ENCODE results near the gene STXBP1. TPM values are rescaled to one million over a fixed set of nuclear protein-coding genes. Genes with fewer than 3 reads are reported as not detected.

STXBP1 gene
- 10 to 100 TPM; 32.2 to 47.6 TPM for total RNA-seq

GRCh38 chr9:127611899-127612790 is at the start of gene STXBP1:
Gene STXBP1, plus strand, starts transcription at chr9:127612277. Its CDS starts 127 bp downstream, at chr9:127612404.
- under 1% methylated on average over 35 of the region's 102 CpGs for WGBS
- no peaks in the 10 kb centered on the region for H3K4me1 ChIP-seq (replicated peaks)
- H3K27me3 ChIP-seq (replicated peaks; ENCODE audit: insufficient read depth) = no peaks in the 10 kb centered on the region
- no peaks in the 10 kb centered on the region for H3K9me3 ChIP-seq
- TF ChIP-seq POLR2A (IDR thresholded peaks at IDR 0.05) = peak; percentile 79
- TF ChIP-seq POLR2AphosphoS5 (IDR thresholded peaks at IDR 0.05) = no peak
- TF ChIP-seq, protein P1, sequence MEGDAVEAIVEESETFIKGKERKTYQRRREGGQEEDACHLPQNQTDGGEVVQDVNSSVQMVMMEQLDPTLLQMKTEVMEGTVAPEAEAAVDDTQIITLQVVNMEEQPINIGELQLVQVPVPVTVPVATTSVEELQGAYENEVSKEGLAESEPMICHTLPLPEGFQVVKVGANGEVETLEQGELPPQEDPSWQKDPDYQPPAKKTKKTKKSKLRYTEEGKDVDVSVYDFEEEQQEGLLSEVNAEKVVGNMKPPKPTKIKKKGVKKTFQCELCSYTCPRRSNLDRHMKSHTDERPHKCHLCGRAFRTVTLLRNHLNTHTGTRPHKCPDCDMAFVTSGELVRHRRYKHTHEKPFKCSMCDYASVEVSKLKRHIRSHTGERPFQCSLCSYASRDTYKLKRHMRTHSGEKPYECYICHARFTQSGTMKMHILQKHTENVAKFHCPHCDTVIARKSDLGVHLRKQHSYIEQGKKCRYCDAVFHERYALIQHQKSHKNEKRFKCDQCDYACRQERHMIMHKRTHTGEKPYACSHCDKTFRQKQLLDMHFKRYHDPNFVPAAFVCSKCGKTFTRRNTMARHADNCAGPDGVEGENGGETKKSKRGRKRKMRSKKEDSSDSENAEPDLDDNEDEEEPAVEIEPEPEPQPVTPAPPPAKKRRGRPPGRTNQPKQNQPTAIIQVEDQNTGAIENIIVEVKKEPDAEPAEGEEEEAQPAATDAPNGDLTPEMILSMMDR (IDR thresholded peaks at IDR 0.05) = peak in 2 of 4 experiments; percentile 35 to 37
- H3K27ac ChIP-seq = peak within 1 kb of the TSS; percentile 86 to 89
- DNase-seq (ENCODE audit: low spot score) = peak; percentile 89
- intact Hi-C loops (cut with DNase I) = loop anchor here (5.0 kb wide), 2 partner anchors 105 to 305 kb away; partner anchors contain the start of genes PTRH1, ST6GALNAC4 and TTC16
- peak within 1 kb of the TSS; percentile 81 to 98 for H3K4me3 ChIP-seq
- H3K36me3 ChIP-seq = no peaks in the 10 kb centered on the region

- Histone ChIP-seq H3K36me3 (no peaks in the 10 kb centered on the region), H3K4me1 (replicated peaks) (peaks cover 55% of the 10 kb centered on the region), H3K27me3 (replicated peaks; ENCODE audit: insufficient read depth) (no peaks in the 10 kb centered on the region), H3K4me3 (no peak overlapping the region), H3K9me3 (no peaks in the 10 kb centered on the region), H3K27ac (peak overlapping the region; percentile 77 to 78)
- 69% methylated on average over 12 of the region's 12 CpGs for WGBS
- TF ChIP-seq POLR2A (IDR thresholded peaks at IDR 0.05) (no peak), POLR2AphosphoS5 (IDR thresholded peaks at IDR 0.05) (no peak)
- TF ChIP-seq, protein P1 (IDR thresholded peaks at IDR 0.05) = no peak
- intact Hi-C loops (cut with DNase I) = no loop called here
- DNase-seq (ENCODE audit: low spot score) = no peak
Measured at GRCh38 chr9:127562279-127562796, 49.7 kb upstream of the STXBP1 start.

DNA sequence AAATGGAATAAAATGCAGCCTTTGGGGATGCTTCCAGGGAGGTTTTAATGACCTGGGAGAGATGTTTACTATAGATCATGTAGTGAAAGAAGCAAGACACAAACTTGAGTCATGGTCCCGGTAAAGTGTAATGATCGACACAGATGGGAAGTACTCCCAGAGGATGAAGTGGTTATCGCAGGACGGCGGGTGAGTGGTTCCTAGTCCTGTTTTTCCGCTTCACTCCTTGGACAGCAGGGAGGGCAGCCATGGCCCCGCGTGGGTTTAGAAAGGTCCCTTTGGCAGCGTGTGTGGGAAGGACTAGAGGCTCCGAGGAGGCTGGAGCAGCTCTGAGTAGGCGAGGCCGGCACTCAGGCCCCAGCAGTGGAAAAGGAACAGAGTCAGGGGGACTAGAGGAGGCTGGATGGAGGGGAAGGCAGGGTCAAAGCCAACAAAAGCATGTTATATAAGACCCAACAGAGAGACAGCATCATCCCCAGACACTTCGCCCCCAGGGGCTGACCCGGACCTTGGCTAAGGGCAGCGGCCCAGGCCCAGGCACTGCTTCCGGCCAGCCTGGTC is 49.2 kb upstream of the STXBP1 start:
- peaks cover 49% of the 10 kb centered on the region for H3K4me1 ChIP-seq (replicated peaks)
- 47% methylated on average over 16 of the region's 16 CpGs for WGBS
- no peak for DNase-seq (ENCODE audit: low spot score)

GRCh38 chr9:127563579-127563978 is 48.5 kb upstream of the STXBP1 start:
- no peak for DNase-seq (ENCODE audit: low spot score)
- no peaks in the 10 kb centered on the region for H3K36me3 ChIP-seq
- intact Hi-C loops (cut with DNase I) = no loop called here
- H3K4me1 ChIP-seq (replicated peaks) = peaks cover 44% of the 10 kb centered on the region
- peak overlapping the region; percentile 77 to 78 for H3K27ac ChIP-seq
- TF ChIP-seq POLR2A (IDR thresholded peaks at IDR 0.05) (no peak), POLR2AphosphoS5 (IDR thresholded peaks at IDR 0.05) (no peak)
- TF ChIP-seq, protein P1 (IDR thresholded peaks at IDR 0.05) = no peak
- H3K4me3 ChIP-seq = no peak overlapping the region
- no peaks in the 10 kb centered on the region for H3K9me3 ChIP-seq
- H3K27me3 ChIP-seq (replicated peaks; ENCODE audit: insufficient read depth) = no peaks in the 10 kb centered on the region
- WGBS = 88% methylated on average over 13 of the region's 13 CpGs

More for the DNA sequence above, 49.2 kb upstream of the STXBP1 start:
- intact Hi-C loops (cut with DNase I) = no loop called here
- no peaks in the 10 kb centered on the region for H3K9me3 ChIP-seq
- TF ChIP-seq, protein P1 (IDR thresholded peaks at IDR 0.05) = no peak
- TF ChIP-seq POLR2A (IDR thresholded peaks at IDR 0.05) (no peak), POLR2AphosphoS5 (IDR thresholded peaks at IDR 0.05) (no peak)
- no peak overlapping the region for H3K4me3 ChIP-seq
- H3K27me3 ChIP-seq (replicated peaks; ENCODE audit: insufficient read depth) = no peaks in the 10 kb centered on the region
- no peaks in the 10 kb centered on the region for H3K36me3 ChIP-seq
- peak overlapping the region; percentile 77 to 78 for H3K27ac ChIP-seq
